Heart left ventricle (tissue), 16 donors: ENCODE data around the gene CCL1. TPM values are rescaled to one million over a fixed set of nuclear protein-coding genes. Genes with fewer than 3 reads are reported as not detected.

Source experiments
- ATAC-seq, 4 donors: fragments of 200-7000 bp; cut with Tn5 transposase; one replicate each; pipeline ENCODE4 v1.9.1; 2020 to 2022; ENCODE audit warnings: moderate library complexity in 4 of 4, mild to moderate bottlenecking in 3 of 4, moderate number of reproducible peaks in 1 of 4
- DNase-seq, 5 donors: peaks; one replicate each; pipeline ENCODE4 v3.0.0-alpha.2; 2020
- H3K27ac ChIP-seq, 12 donors: fragments of 200-600 bp; sonication (generic) in 4 of 12; one replicate each; pipeline versions ENCODE4 v1.5.0 to v1.8.0; 2016 to 2022; ENCODE audit warnings: mild to moderate bottlenecking in 2 of 12
- H3K27me3 ChIP-seq, 9 donors: fragments of 200-600 bp; sonication (generic) in 2 of 9; one replicate each; pipeline versions ENCODE4 v1.5.1 to v1.8.0; 2016 to 2022; ENCODE audit warnings: mild to moderate bottlenecking in 3 of 9
- H3K36me3 ChIP-seq, 9 donors: fragments of 200-600 bp; sonication (generic) in 2 of 9; one replicate each; pipeline versions ENCODE4 v1.5.0 to v1.8.0; 2018 to 2022; ENCODE audit warnings: mild to moderate bottlenecking in 2 of 9
- H3K4me1 ChIP-seq, 12 donors: fragments of 200-600 bp; sonication (generic) in 4 of 12; one replicate each; pipeline versions ENCODE4 v1.5.0 to v1.8.0; 2016 to 2022; ENCODE audit warnings: mild to moderate bottlenecking in 3 of 12
- H3K4me3 ChIP-seq, 12 donors: fragments of 200-600 bp; sonication (generic) in 4 of 12; one replicate each; pipeline versions ENCODE4 v1.5.0 to v1.8.0; 2017 to 2022; ENCODE audit warnings: mild to moderate bottlenecking in 9 of 12, moderate library complexity in 4 of 12
- H3K9me3 ChIP-seq, 12 donors: fragments of 200-600 bp; sonication (generic) in 4 of 12; one replicate each; pipeline versions ENCODE4 v1.5.0 to v1.8.0; 2016 to 2022; ENCODE audit warnings: mild to moderate bottlenecking in 1 of 12
- POLR2A ChIP-seq, 2 donors: fragments of 450-650 bp; IDR thresholded peaks; one replicate each; pipeline ENCODE4 v1.6.1; 2017; ENCODE audit warnings: antibody characterized with exemption in 2 of 2, mild to moderate bottlenecking in 2 of 2, moderate library complexity in 2 of 2
- WGBS, 4 donors: extraction: QIAGEN DNeasy Blood & Tissue Kit in 2 of 4; methylation state at CpG; one replicate each; pipeline versions ENCODE4 v1.1.5 to v1.1.7; 2013 to 2018; 5-methylcytosine and 5-hydroxymethylcytosine counted together
- intact Hi-C, 10 donors: fragments of 100-400 bp; cut with DNase I; formaldehyde crosslinking; loops; one replicate each; pipeline versions ENCODE4 v1.11.1 to v1.14.2; 2022
- polyA plus RNA-seq, 2 donors: library from polyadenylated mRNA; stranded (reverse); fragments of 200-250 nt; gene quantifications; one replicate each; pipeline ENCODE4 v1.2.3, GENCODE V29; 2013
- total RNA-seq, 9 donors: library from RNA; depleted of rRNA in 2 of 9; stranded (reverse); fragments of >200 nt in 2 of 9; fragmentation: NEBNext Ultra II Directional in 3 of 9; extraction: Animal tissue kit (Norgen Biotek cat#: 25700) in 3 of 9; gene quantifications; one replicate each; pipeline versions ENCODE4 v1.1.0 to v1.2.4, GENCODE V29; 2016 to 2023
- TF ChIP-seq, protein P1 (sequence below), 12 donors: fragments of 200-600 bp; sonication (generic) in 4 of 12; IDR thresholded peaks; one replicate each; pipeline versions ENCODE4 v1.5.0 to v1.8.0; 2018 to 2022; ENCODE audit warnings: antibody characterized with exemption in 12 of 12, mild to moderate bottlenecking in 5 of 12
- donor health status: ischemic (EF 13 %, LVEDD 7.1; RV severe dilation, severe dysfunction).
- donor health status: healthy with polysubstance abuse.
- donor health status: DM: no; HTN: yes; CAD: no.
- donor health status: DM: no; HTN: no; CAD: no.
- donor health status: ischemic (EF 25% LVEDD 6.9; RV normal size, moderate dysfunction).
- donor health status: ischemic (EF 25% LVEDD 5.7; RV mildly dilated, moderate dysfunction).
- donor health status: healthy.
- donor health status: DM: yes; HTN: yes; CAD: no.
- donor health status: ischemic (EF 35%, LVEDD 5.7; RV mildly dilated, moderate dysfunction).
- donor health status: nonischemic (EF 11% LVEDD 7.7; RV severe dilation, severe dysfunction).
- donor health status: DM: yes; HTN: yes; CAD: no.
- donor health status: PGD.
- donor health status: ischemic (EF 29% LVEDD 5.4; RV normal size, mild dysfunction).
- donor health status: nonischemic (EF 23%, LVEDD 6.1; RV moderate dilation, normal function).

Gene CCL1
- total and polyA plus RNA-seq, 11 donors, result not detected

GRCh38 chr17:34351096-34351495 lies 11.9 kb downstream of the CCL1 start:
- 86 to 96% (median 89%) methylated on average over 1 of the region's 1 CpG for WGBS, 4 donors
- no peak for ATAC-seq
- TF ChIP-seq POLR2A (IDR thresholded peaks at IDR 0.05), result no peak
- TF ChIP-seq, protein P1, sequence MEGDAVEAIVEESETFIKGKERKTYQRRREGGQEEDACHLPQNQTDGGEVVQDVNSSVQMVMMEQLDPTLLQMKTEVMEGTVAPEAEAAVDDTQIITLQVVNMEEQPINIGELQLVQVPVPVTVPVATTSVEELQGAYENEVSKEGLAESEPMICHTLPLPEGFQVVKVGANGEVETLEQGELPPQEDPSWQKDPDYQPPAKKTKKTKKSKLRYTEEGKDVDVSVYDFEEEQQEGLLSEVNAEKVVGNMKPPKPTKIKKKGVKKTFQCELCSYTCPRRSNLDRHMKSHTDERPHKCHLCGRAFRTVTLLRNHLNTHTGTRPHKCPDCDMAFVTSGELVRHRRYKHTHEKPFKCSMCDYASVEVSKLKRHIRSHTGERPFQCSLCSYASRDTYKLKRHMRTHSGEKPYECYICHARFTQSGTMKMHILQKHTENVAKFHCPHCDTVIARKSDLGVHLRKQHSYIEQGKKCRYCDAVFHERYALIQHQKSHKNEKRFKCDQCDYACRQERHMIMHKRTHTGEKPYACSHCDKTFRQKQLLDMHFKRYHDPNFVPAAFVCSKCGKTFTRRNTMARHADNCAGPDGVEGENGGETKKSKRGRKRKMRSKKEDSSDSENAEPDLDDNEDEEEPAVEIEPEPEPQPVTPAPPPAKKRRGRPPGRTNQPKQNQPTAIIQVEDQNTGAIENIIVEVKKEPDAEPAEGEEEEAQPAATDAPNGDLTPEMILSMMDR (IDR thresholded peaks at IDR 0.05), result no peak
- no peak overlapping the region for H3K27ac ChIP-seq
- H3K27me3 ChIP-seq, result no peaks in the 10 kb centered on the region
- peaks cover 0 to 20% (median 0%) of the 10 kb centered on the region in 12 donors for H3K4me1 ChIP-seq
- no peak overlapping the region for H3K4me3 ChIP-seq
- intact Hi-C loops, result no loop called here
- DNase-seq, result no peak
- peaks cover 0 to 11% (median 0%) of the 10 kb centered on the region in 12 donors for H3K9me3 ChIP-seq
- no peaks in the 10 kb centered on the region for H3K36me3 ChIP-seq

- H3K27me3 ChIP-seq, result no peaks in the 10 kb centered on the region
- H3K9me3 ChIP-seq, result peaks cover 0 to 11% (median 0%) of the 10 kb centered on the region in 12 donors
- intact Hi-C loops, result no loop called here
- no peak overlapping the region for H3K4me3 ChIP-seq
- DNase-seq, result no peak
- no peak overlapping the region for H3K27ac ChIP-seq
- WGBS, 4 donors, result 69 to 88% (median 78%) methylated on average over 4 of the region's 4 CpGs
- TF ChIP-seq, protein P1 (IDR thresholded peaks at IDR 0.05), result no peak
- TF ChIP-seq POLR2A (IDR thresholded peaks at IDR 0.05), result no peak
- no peaks in the 10 kb centered on the region for H3K36me3 ChIP-seq
- H3K4me1 ChIP-seq, result peaks cover 0 to 6% (median 0%) of the 10 kb centered on the region in 12 donors
- ATAC-seq, result no peak
Measured at GRCh38 chr17:34349751-34350150, 13.3 kb downstream of the CCL1 start.

- Histone ChIP-seq H3K27me3 (peaks cover 0 to 5% (median 0%) of the 10 kb centered on the region in 9 donors), H3K4me3 (no peak overlapping the region), H3K27ac (no peak overlapping the region), H3K4me1 (no peaks in the 10 kb centered on the region), H3K36me3 (no peaks in the 10 kb centered on the region), H3K9me3 (no peaks in the 10 kb centered on the region)
- intact Hi-C loops, result no loop called here
- DNase-seq (no peak), ATAC-seq (no peak)
- WGBS, 4 donors, result 50 to 78% (median 74%) methylated on average over 4 of the region's 4 CpGs
- TF ChIP-seq, protein P1 (IDR thresholded peaks at IDR 0.05), result no peak
- no peak for TF ChIP-seq POLR2A (IDR thresholded peaks at IDR 0.05)
Measured at GRCh38 chr17:34347063-34347462, 16.0 kb downstream of the CCL1 start.

GRCh38 chr17:34341916-34342315 lies 21.1 kb downstream of the CCL1 start:
- no peaks in the 10 kb centered on the region for H3K9me3 ChIP-seq
- no peaks in the 10 kb centered on the region for H3K36me3 ChIP-seq
- no peak for ATAC-seq
- TF ChIP-seq, protein P1 (IDR thresholded peaks at IDR 0.05), result no peak
- TF ChIP-seq POLR2A (IDR thresholded peaks at IDR 0.05), result no peak
- no peak for DNase-seq
- H3K4me3 ChIP-seq, result no peak overlapping the region
- H3K27me3 ChIP-seq, result peaks cover 0 to 5% (median 0%) of the 10 kb centered on the region in 9 donors
- no peaks in the 10 kb centered on the region for H3K4me1 ChIP-seq
- intact Hi-C loops, result no loop called here
- no peak overlapping the region for H3K27ac ChIP-seq
- 68 to 98% (median 95%) methylated on average over 2 of the region's 2 CpGs for WGBS, 4 donors
